Esophagus squamous epithelium (tissue), 5 donors: ENCODE measurements around the gene SPIN3. TPM values are rescaled to one million over a fixed set of nuclear protein-coding genes. Genes with fewer than 3 reads are reported as not detected.
A peak's percentile ranks its signal among the peaks of the same experiment; 100 is the strongest.

Experiments
- DNase-seq: peaks from one replicate; lab custom pipeline; 2025; lab: John Stamatoyannopoulos, UW
- H3K27ac ChIP-seq, 4 donors: fragments of 200-600 bp; sonication (generic); one replicate each; pipeline ENCODE4 v1.5.1; 2016 to 2019; ENCODE audit warnings: mild to moderate bottlenecking in 1 of 4
- H3K27me3 ChIP-seq, 4 donors: fragments of 200-600 bp; sonication (generic); 1 replicate in 3 of 4; 2 replicates in 1 of 4; pipeline versions ENCODE4 v1.5.1 to v1.6.0; 2017 to 2021; ENCODE audit warnings: antibody characterized with exemption in 1 of 4
- H3K36me3 ChIP-seq, 3 donors: fragments of 200-600 bp; sonication (generic); one replicate each; pipeline ENCODE4 v1.5.1; 2016 to 2019
- H3K4me1 ChIP-seq, 3 donors: fragments of 200-600 bp; sonication (generic); one replicate each; pipeline ENCODE4 v1.5.1; 2017 to 2019
- H3K4me3 ChIP-seq, 4 donors: fragments of 200-600 bp; sonication (generic); 1 replicate in 3 of 4; 2 replicates in 1 of 4; pipeline ENCODE4 v1.5.1; 2016 to 2019; ENCODE audit warnings: mild to moderate bottlenecking in 2 of 4, moderate library complexity in 1 of 4
- H3K9me3 ChIP-seq, 3 donors: fragments of 200-600 bp; sonication (generic); one replicate each; pipeline ENCODE4 v1.5.1; 2016 to 2019
- CTCF ChIP-seq, 6 experiments: fragments of 450-650 bp in 4 of 6; fragments of 200-600 bp in 2 of 6; sonication (generic) in 2 of 6; IDR thresholded peaks; one replicate each; pipeline ENCODE4 v1.5.1; 2016 to 2019; ENCODE audit warnings: antibody characterized with exemption in 6 of 6, mild to moderate bottlenecking in 4 of 6, moderate library complexity in 4 of 6
- POLR2A ChIP-seq, 4 donors: fragments of 450-650 bp; IDR thresholded peaks; one replicate each; pipeline ENCODE4 v1.6.1; 2017; ENCODE audit warnings: antibody characterized with exemption in 4 of 4, mild to moderate bottlenecking in 4 of 4, moderate library complexity in 3 of 4
- WGBS, 2 donors: methylation state at CpG; one replicate each; pipeline ENCODE4 v1.1.5; 2018; 5-methylcytosine and 5-hydroxymethylcytosine counted together
- intact Hi-C: fragments of 100-400 bp; cut with DNase I; formaldehyde crosslinking; loops from one replicate; pipeline ENCODE4 v1.15.0; 2022
- total RNA-seq, 4 donors: library from RNA; depleted of rRNA; stranded (reverse); fragments of >200 nt; gene quantifications; one replicate each; pipeline ENCODE4 v1.1.0, GENCODE V29; 2016
- donor health status: DM: yes; HTN: yes; CAD: no.

Gene SPIN3
- total RNA-seq, 4 donors from 2014 or later: 3.1 to 9.3 (median 4.2) TPM

GRCh38 chrX:56986138-56986537, 9.2 kb downstream of the SPIN3 start:
- no peak overlapping the region for H3K27ac ChIP-seq
- H3K4me1 ChIP-seq: no peaks in the 10 kb centered on the region
- DNase-seq: no peak
- intact Hi-C loops: no loop called here
- TF ChIP-seq CTCF (IDR thresholded peaks at IDR 0.05) (no peak), POLR2A (IDR thresholded peaks at IDR 0.05) (no peak)
- 33 to 56% methylated on average over 1 of the region's 1 CpG for WGBS, 2 donors
- H3K36me3 ChIP-seq: peaks cover 0 to 33% (median 0%) of the 10 kb centered on the region in 3 donors
- H3K4me3 ChIP-seq: no peak overlapping the region
- H3K9me3 ChIP-seq: no peaks in the 10 kb centered on the region
- no peaks in the 10 kb centered on the region for H3K27me3 ChIP-seq

- TF ChIP-seq POLR2A (IDR thresholded peaks at IDR 0.05): no peak
- peak in 5 of 6 experiments; percentile 62 to 66 (median 63) for TF ChIP-seq CTCF (IDR thresholded peaks at IDR 0.05)
- H3K36me3 ChIP-seq: peaks cover 0 to 27% (median 0%) of the 10 kb centered on the region in 3 donors
- H3K9me3 ChIP-seq: no peaks in the 10 kb centered on the region
- H3K4me1 ChIP-seq: peaks cover 0 to 17% (median 0%) of the 10 kb centered on the region in 3 donors
- 13 to 16% methylated on average over 1 of the region's 1 CpG for WGBS, 2 donors
- no peaks in the 10 kb centered on the region for H3K27me3 ChIP-seq
- no peak overlapping the region for H3K4me3 ChIP-seq
- DNase-seq: no peak
- no peak overlapping the region for H3K27ac ChIP-seq
- intact Hi-C loops: loop anchor here (5.0 kb wide), 1 partner anchor 171 kb away; no protein-coding TSS in a partner anchor
Measured at GRCh38 chrX:56978172-56978571, 17.2 kb downstream of the SPIN3 start.

GRCh38 chrX:56975611-56976010, 19.7 kb downstream of the SPIN3 start:
- Histone ChIP-seq H3K4me3 (no peak overlapping the region), H3K9me3 (no peaks in the 10 kb centered on the region), H3K36me3 (peaks cover 0 to 8% (median 0%) of the 10 kb centered on the region in 3 donors), H3K27ac (no peak overlapping the region), H3K27me3 (no peaks in the 10 kb centered on the region), H3K4me1 (peaks cover 0 to 17% (median 0%) of the 10 kb centered on the region in 3 donors)
- no peak for DNase-seq
- intact Hi-C loops: loop anchor here (5.0 kb wide), 1 partner anchor 168 kb away; no protein-coding TSS in a partner anchor
- TF ChIP-seq POLR2A (IDR thresholded peaks at IDR 0.05) (no peak), CTCF (IDR thresholded peaks at IDR 0.05) (no peak)
- WGBS, 2 donors: 60 to 67% methylated on average over 1 of the region's 2 CpGs

GRCh38 chrX:56974408-56974807, 20.9 kb downstream of the SPIN3 start:
- TF ChIP-seq POLR2A (IDR thresholded peaks at IDR 0.05) (no peak), CTCF (IDR thresholded peaks at IDR 0.05) (no peak)
- Histone ChIP-seq H3K4me3 (no peak overlapping the region), H3K27ac (peak overlapping the region in 1 of 4 donors; percentile 29), H3K4me1 (peaks cover 0 to 17% (median 0%) of the 10 kb centered on the region in 3 donors), H3K27me3 (peaks cover 0 to 5% (median 0%) of the 10 kb centered on the region in 4 donors), H3K36me3 (peaks cover 0 to 8% (median 0%) of the 10 kb centered on the region in 3 donors), H3K9me3 (no peaks in the 10 kb centered on the region)
- DNase-seq: no peak
- intact Hi-C loops: no loop called here
- 59 to 78% methylated on average over 2 to 3 of the region's 3 CpGs for WGBS, 2 donors

- H3K27me3 ChIP-seq: peaks cover 0 to 5% (median 0%) of the 10 kb centered on the region in 4 donors
- TF ChIP-seq POLR2A (IDR thresholded peaks at IDR 0.05) (no peak), CTCF (IDR thresholded peaks at IDR 0.05) (no peak)
- no peak overlapping the region for H3K27ac ChIP-seq
- intact Hi-C loops: no loop called here
- H3K9me3 ChIP-seq: no peaks in the 10 kb centered on the region
- H3K4me1 ChIP-seq: peaks cover 0 to 10% (median 0%) of the 10 kb centered on the region in 3 donors
- no peaks in the 10 kb centered on the region for H3K36me3 ChIP-seq
- DNase-seq: no peak
- H3K4me3 ChIP-seq: no peak overlapping the region
Measured at GRCh38 chrX:56969559-56969958, 25.8 kb downstream of the SPIN3 start.
